Measurements from ENCODE around the gene COPS6. TPM values are rescaled to one million over a fixed set of nuclear protein-coding genes. Genes with fewer than 3 reads are reported as not detected.

Gene COPS6
- total and polyA plus RNA-seq, 4 donors, result 59.9 to 167 (median 113) TPM

DNA sequence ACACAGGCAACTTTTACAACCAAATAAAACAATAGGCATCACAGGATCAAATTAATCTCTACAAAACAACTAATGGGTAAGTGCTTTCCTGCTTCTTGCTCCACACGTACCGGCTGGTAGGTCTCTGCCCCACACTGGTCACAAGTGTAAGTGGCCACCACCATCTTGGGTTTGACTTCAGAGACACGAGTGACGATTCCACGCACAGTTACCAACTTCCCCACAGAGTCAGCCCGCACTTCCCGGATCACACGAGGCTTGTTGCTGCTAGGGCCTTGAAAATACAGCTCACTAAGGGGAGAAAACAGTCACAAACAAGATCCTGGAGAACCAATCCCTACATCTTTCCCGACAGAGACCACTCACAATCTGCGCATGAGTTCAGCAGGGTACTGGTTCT lies 10.1 kb downstream of the COPS6 start:
- no peak for DNase-seq (ENCODE audit: low read depth in 4 of 6, low spot score in 6 of 6)
- Histone ChIP-seq H3K4me3 (ENCODE audit: low read depth, low read length) (no peak overlapping the region), H3K27ac (ENCODE audit: low read depth, low read length) (no peak overlapping the region), H3K9me3 (ENCODE audit: control insufficient read depth, insufficient read depth, low read length) (no peaks in the 10 kb centered on the region), H3K4me1 (ENCODE audit: control insufficient read depth, insufficient read depth, low read length) (peaks cover 34% of the 10 kb centered on the region), H3K27me3 (ENCODE audit: control insufficient read depth, insufficient read depth, low read length) (no peaks in the 10 kb centered on the region), H3K36me3 (ENCODE audit: control insufficient read depth, insufficient read depth, low read length) (peaks cover 63% of the 10 kb centered on the region)
- 90% methylated on average over 9 of the region's 10 CpGs for WGBS (ENCODE audit: insufficient coverage)

- Histone ChIP-seq H3K4me3 (ENCODE audit: low read depth, low read length) (peak overlapping the region; percentile 79), H3K27ac (ENCODE audit: low read depth, low read length) (no peak overlapping the region), H3K27me3 (ENCODE audit: control insufficient read depth, insufficient read depth, low read length) (no peaks in the 10 kb centered on the region), H3K36me3 (ENCODE audit: control insufficient read depth, insufficient read depth, low read length) (peaks cover 65% of the 10 kb centered on the region), H3K9me3 (ENCODE audit: control insufficient read depth, insufficient read depth, low read length) (no peaks in the 10 kb centered on the region), H3K4me1 (ENCODE audit: control insufficient read depth, insufficient read depth, low read length) (peaks cover 32% of the 10 kb centered on the region)
- no peak for DNase-seq (ENCODE audit: low read depth in 4 of 6, low spot score in 6 of 6)
- WGBS (ENCODE audit: insufficient coverage), result 75% methylated on average over 12 of the region's 12 CpGs
Measured at GRCh38 chr7:100099452-100099851, 10.7 kb downstream of the COPS6 start.

DNA sequence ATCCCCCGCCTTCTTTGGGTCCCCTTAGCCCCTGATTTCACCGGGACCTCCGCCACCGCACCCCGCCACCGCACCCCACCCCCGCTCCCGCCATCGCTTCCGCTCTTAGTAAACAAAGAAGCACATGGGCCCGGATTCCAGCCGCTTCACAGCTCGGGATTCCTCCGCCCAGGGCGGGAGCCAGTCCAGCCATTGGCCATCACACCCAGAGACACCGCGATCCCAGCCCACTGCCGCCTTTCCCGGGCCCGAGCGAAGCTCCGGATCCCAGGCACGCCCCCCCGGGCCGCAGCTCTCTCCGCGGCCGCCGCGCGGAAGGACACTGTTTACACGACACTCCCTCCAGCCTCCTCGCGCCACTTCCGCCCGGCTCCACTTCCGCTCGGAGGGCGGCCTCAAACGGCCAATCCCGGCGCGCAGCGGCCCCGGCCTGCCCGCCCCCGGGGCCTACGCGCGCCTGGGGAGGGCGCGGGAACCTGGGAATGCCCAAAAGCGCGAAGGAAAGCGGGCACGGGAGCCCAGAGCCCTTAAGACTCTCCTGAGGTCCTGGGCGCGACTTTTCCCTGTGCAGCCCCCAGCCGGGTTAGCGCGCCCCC lies 11.7 kb downstream of the COPS6 start:
- no peaks in the 10 kb centered on the region for H3K9me3 ChIP-seq (ENCODE audit: control insufficient read depth, insufficient read depth, low read length)
- peaks cover 67% of the 10 kb centered on the region for H3K36me3 ChIP-seq (ENCODE audit: control insufficient read depth, insufficient read depth, low read length)
- H3K27ac ChIP-seq (ENCODE audit: low read depth, low read length), result peak overlapping the region; percentile 94

GRCh38 chr7:100101016-100101862 lies 12.5 kb downstream of the COPS6 start, which contains the start of the genes AP4M1 and MCM7:
AP4M1 (plus strand) TSS chr7:100101643; CDS start chr7:100101715, 72 bp downstream.
MCM7 (minus strand) TSS chr7:100101397; CDS start chr7:100101294, 103 bp downstream.
- Histone ChIP-seq H3K9me3 (ENCODE audit: control insufficient read depth, insufficient read depth, low read length) (no peaks in the 10 kb centered on the region), H3K27ac (ENCODE audit: low read depth, low read length) (peak within 1 kb of the TSS; percentile 94), H3K36me3 (ENCODE audit: control insufficient read depth, insufficient read depth, low read length) (peaks cover 67% of the 10 kb centered on the region), H3K4me1 (ENCODE audit: control insufficient read depth, insufficient read depth, low read length) (peaks cover 32% of the 10 kb centered on the region), H3K27me3 (ENCODE audit: control insufficient read depth, insufficient read depth, low read length) (no peaks in the 10 kb centered on the region), H3K4me3 (ENCODE audit: low read depth, low read length) (peak within 1 kb of the TSS; percentile 79)
- peak; percentile 91 to 99 (median 98) for DNase-seq (ENCODE audit: low read depth in 4 of 6, low spot score in 6 of 6)
- under 1% methylated on average over 70 of the region's 80 CpGs for WGBS (ENCODE audit: insufficient coverage)

More for the DNA sequence above, 11.7 kb downstream of the COPS6 start:
- WGBS (ENCODE audit: insufficient coverage), result 0% methylated on average over 61 of the region's 61 CpGs
- DNase-seq (ENCODE audit: low read depth in 4 of 6, low spot score in 6 of 6), result peak; percentile 87 to 98 (median 90)
- Histone ChIP-seq H3K27me3 (ENCODE audit: control insufficient read depth, insufficient read depth, low read length) (no peaks in the 10 kb centered on the region), H3K4me1 (ENCODE audit: control insufficient read depth, insufficient read depth, low read length) (peaks cover 32% of the 10 kb centered on the region), H3K4me3 (ENCODE audit: low read depth, low read length) (peak overlapping the region; percentile 79)

GRCh38 chr7:100102950-100103840 lies 14.4 kb downstream of the COPS6 start:
- Histone ChIP-seq H3K4me3 (ENCODE audit: low read depth, low read length) (no peak overlapping the region), H3K9me3 (ENCODE audit: control insufficient read depth, insufficient read depth, low read length) (no peaks in the 10 kb centered on the region), H3K36me3 (ENCODE audit: control insufficient read depth, insufficient read depth, low read length) (peaks cover 67% of the 10 kb centered on the region), H3K27ac (ENCODE audit: low read depth, low read length) (no peak overlapping the region), H3K27me3 (ENCODE audit: control insufficient read depth, insufficient read depth, low read length) (no peaks in the 10 kb centered on the region), H3K4me1 (ENCODE audit: control insufficient read depth, insufficient read depth, low read length) (peaks cover 31% of the 10 kb centered on the region)
- DNase-seq (ENCODE audit: low read depth in 4 of 6, low spot score in 6 of 6), result no peak
- 86% methylated on average over 12 of the region's 17 CpGs for WGBS (ENCODE audit: insufficient coverage)

GRCh38 chr7:100105534-100105933 lies 16.8 kb downstream of the COPS6 start:
- DNase-seq (ENCODE audit: low read depth in 4 of 6, low spot score in 6 of 6), result no peak
- Histone ChIP-seq H3K4me1 (ENCODE audit: control insufficient read depth, insufficient read depth, low read length) (peaks cover 18% of the 10 kb centered on the region), H3K27ac (ENCODE audit: low read depth, low read length) (no peak overlapping the region), H3K27me3 (ENCODE audit: control insufficient read depth, insufficient read depth, low read length) (no peaks in the 10 kb centered on the region), H3K36me3 (ENCODE audit: control insufficient read depth, insufficient read depth, low read length) (peaks cover 77% of the 10 kb centered on the region), H3K9me3 (ENCODE audit: control insufficient read depth, insufficient read depth, low read length) (no peaks in the 10 kb centered on the region), H3K4me3 (ENCODE audit: low read depth, low read length) (no peak overlapping the region)
- WGBS (ENCODE audit: insufficient coverage), result 100% methylated on average over 3 of the region's 4 CpGs

DNA sequence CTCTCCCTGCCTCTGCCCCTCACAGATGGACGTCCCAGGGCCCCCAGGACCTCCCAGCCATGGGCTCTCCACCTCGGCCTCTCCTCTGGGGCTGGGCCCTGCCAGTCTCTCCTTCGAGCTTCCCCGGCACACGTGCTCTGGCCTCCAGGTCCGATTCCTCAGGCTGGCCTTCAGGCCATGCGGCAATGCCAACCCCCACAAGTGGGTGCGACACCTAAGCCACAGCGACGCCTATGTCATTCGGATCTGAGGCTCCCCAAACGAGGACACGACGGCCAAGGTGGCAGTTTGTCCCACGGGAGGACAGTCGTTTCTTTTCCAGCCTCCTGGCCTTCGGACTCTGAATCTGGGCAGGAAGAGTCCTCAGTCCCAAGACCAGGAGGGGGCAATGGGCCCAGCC lies 17.9 kb downstream of the COPS6 start:
- Histone ChIP-seq H3K9me3 (ENCODE audit: control insufficient read depth, insufficient read depth, low read length) (no peaks in the 10 kb centered on the region), H3K4me1 (ENCODE audit: control insufficient read depth, insufficient read depth, low read length) (peaks cover 15% of the 10 kb centered on the region), H3K4me3 (ENCODE audit: low read depth, low read length) (no peak overlapping the region), H3K36me3 (ENCODE audit: control insufficient read depth, insufficient read depth, low read length) (peaks cover 88% of the 10 kb centered on the region), H3K27me3 (ENCODE audit: control insufficient read depth, insufficient read depth, low read length) (no peaks in the 10 kb centered on the region), H3K27ac (ENCODE audit: low read depth, low read length) (no peak overlapping the region)
- DNase-seq (ENCODE audit: low read depth in 4 of 6, low spot score in 6 of 6), result no peak
- 84% methylated on average over 16 of the region's 17 CpGs for WGBS (ENCODE audit: insufficient coverage)

DNA sequence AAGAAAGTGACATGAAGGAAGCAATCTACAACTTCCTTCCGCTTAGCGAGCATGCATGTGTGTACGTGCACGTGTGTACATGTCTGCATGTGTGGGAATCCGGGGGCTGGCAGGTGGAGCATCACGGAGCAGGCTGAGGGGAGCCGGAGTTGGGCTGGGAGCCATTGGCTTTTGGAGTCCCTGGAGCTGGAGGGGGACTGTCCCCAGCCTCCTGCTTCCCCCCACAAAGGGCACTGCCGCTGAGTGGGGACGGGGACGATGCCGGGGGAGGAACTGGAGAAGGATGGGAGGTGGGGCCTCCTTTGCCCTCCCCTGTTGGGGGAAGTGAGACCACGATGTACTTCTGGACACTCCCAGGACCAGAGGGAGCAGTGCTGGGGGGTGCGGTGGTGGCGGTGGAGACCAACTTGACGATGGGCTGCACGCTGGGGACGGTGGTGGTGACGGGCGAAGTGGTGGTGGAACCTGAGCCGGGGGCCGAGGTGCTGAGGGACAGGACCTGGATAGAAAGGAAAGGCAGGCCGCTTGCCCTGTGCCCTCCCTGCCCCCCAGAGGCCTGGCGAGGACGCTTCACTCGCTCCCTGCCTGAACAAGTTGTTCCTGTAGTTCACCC lies 18.5 kb downstream of the COPS6 start:
- DNase-seq (ENCODE audit: low read depth in 4 of 6, low spot score in 6 of 6), result no peak
- peaks cover 94% of the 10 kb centered on the region for H3K36me3 ChIP-seq (ENCODE audit: control insufficient read depth, insufficient read depth, low read length)
- H3K4me1 ChIP-seq (ENCODE audit: control insufficient read depth, insufficient read depth, low read length), result peaks cover 9% of the 10 kb centered on the region
- no peaks in the 10 kb centered on the region for H3K9me3 ChIP-seq (ENCODE audit: control insufficient read depth, insufficient read depth, low read length)
- no peak overlapping the region for H3K4me3 ChIP-seq (ENCODE audit: low read depth, low read length)
- H3K27ac ChIP-seq (ENCODE audit: low read depth, low read length), result no peak overlapping the region
- H3K27me3 ChIP-seq (ENCODE audit: control insufficient read depth, insufficient read depth, low read length), result no peaks in the 10 kb centered on the region
- WGBS (ENCODE audit: insufficient coverage), result 89% methylated on average over 23 of the region's 25 CpGs

DNA sequence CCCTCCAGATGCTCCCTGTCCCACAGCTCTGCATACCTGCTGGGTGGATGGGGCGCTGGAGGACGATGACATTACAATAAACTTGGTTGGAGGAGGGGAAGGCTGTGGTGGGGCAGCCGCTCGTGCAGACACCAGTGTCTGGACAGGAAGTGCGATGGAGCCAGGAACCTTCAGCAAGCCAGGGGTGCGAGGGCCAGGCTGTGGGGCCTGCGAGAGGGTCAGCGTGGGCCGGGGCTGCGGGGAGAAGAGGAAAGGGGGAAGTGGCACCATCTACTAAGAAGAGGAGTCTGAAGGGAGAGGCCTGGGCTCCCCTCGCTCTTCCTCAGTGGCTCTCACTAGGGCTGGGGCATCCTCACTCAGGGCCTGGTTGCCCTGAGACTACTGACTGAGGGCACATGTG lies 19.1 kb downstream of the COPS6 start:
- Histone ChIP-seq H3K27me3 (ENCODE audit: control insufficient read depth, insufficient read depth, low read length) (no peaks in the 10 kb centered on the region), H3K36me3 (ENCODE audit: control insufficient read depth, insufficient read depth, low read length) (peaks cover 100% of the 10 kb centered on the region), H3K4me3 (ENCODE audit: low read depth, low read length) (no peak overlapping the region), H3K4me1 (ENCODE audit: control insufficient read depth, insufficient read depth, low read length) (peaks cover 3% of the 10 kb centered on the region), H3K9me3 (ENCODE audit: control insufficient read depth, insufficient read depth, low read length) (no peaks in the 10 kb centered on the region), H3K27ac (ENCODE audit: low read depth, low read length) (no peak overlapping the region)
- no peak for DNase-seq (ENCODE audit: low read depth in 4 of 6, low spot score in 6 of 6)
- WGBS (ENCODE audit: insufficient coverage), result 81% methylated on average over 11 of the region's 11 CpGs
